WTC11 (cell line): ENCODE measurements around the gene DNMT3A. TPM values are rescaled to one million over a fixed set of nuclear protein-coding genes. Genes with fewer than 3 reads are reported as not detected.

Source experiments
- ATAC-seq: fragments of 200-7000 bp; cut with Tn5 transposase; 2 replicates; pipeline ENCODE4 v1.10.0; 2021; ENCODE audit warnings: mild to moderate bottlenecking, moderate library complexity
- CTCF ChIA-PET: fragments of 300-600 bp; sonication (Branson Sonifier 250); formaldehyde crosslinking; loops from one replicate; lab custom pipeline; 2021; ENCODE audit warnings: antibody characterized with exemption; lab: Charles Lee
- POLR2A ChIA-PET: fragments of 350-600 bp; sonication (Branson Sonifier 250); formaldehyde crosslinking; loops from one replicate; lab custom pipeline; 2021; ENCODE audit warnings: antibody characterized with exemption; lab: Charles Lee
- DNase-seq: peaks from one replicate; pipeline ENCODE4 v3.0.0; 2021; ENCODE audit warnings: low spot score
- H3K27ac Mint-ChIP-seq: 2 replicates; pipeline ENCODE4 v1.8.0; 2021; ENCODE audit warnings: mixed read lengths
- H3K27me3 Mint-ChIP-seq: 2 replicates; pipeline ENCODE4 v1.8.0; 2021; ENCODE audit warnings: low read depth, mild to moderate bottlenecking, moderate library complexity, mixed read lengths
- H3K36me3 Mint-ChIP-seq: 2 replicates; pipeline ENCODE4 v1.8.0; 2021; ENCODE audit warnings: mixed read lengths
- H3K4me1 Mint-ChIP-seq: 2 replicates; pipeline ENCODE4 v1.8.0; 2022; ENCODE audit warnings: mixed read lengths
- H3K4me3 Mint-ChIP-seq: 2 replicates; pipeline ENCODE4 v1.8.0; 2021; ENCODE audit warnings: mild to moderate bottlenecking, moderate library complexity, mixed read lengths
- H3K9me3 Mint-ChIP-seq: 2 replicates; pipeline ENCODE4 v1.8.0; 2021; ENCODE audit warnings: mixed read lengths
- ATF3 ChIP-seq: sonication (generic); formaldehyde crosslinking; conservative IDR thresholded peaks from 2 replicates; pipeline ENCODE4 v1.8.1; 2022; ENCODE audit warnings: mild to moderate bottlenecking, missing genetic modification reagents
- GTF2I ChIP-seq: fragments of 250-450 bp; sonication (Bioruptor Pico); conservative IDR thresholded peaks from 2 replicates; pipeline ENCODE4 v1.4.0; 2021; ENCODE audit warnings: mild to moderate bottlenecking
- HMGXB4 ChIP-seq: sonication (generic); formaldehyde crosslinking; IDR thresholded peaks from 2 replicates; pipeline ENCODE4 v1.8.1; 2023; ENCODE audit warnings: mild to moderate bottlenecking, moderate library complexity, missing genetic modification reagents
- MXD4 ChIP-seq: fragments of 250-450 bp; sonication (Bioruptor Pico); IDR thresholded peaks from 2 replicates; pipeline ENCODE4 v1.8.0; 2021; ENCODE audit warnings: mild to moderate bottlenecking, moderate library complexity, borderline replicate concordance
- NFE2L1 ChIP-seq: sonication (generic); formaldehyde crosslinking; IDR thresholded peaks from 2 replicates; pipeline ENCODE4 v1.8.1; 2023; ENCODE audit warnings: missing genetic modification reagents
- NR2C2 ChIP-seq: sonication (generic); formaldehyde crosslinking; IDR thresholded peaks from 2 replicates; pipeline ENCODE4 v1.8.0; 2022; ENCODE audit warnings: mild to moderate bottlenecking, missing genetic modification reagents
- NR3C1 ChIP-seq: sonication (generic); formaldehyde crosslinking; conservative IDR thresholded peaks from 2 replicates; pipeline ENCODE4 v1.8.1; 2023; ENCODE audit warnings: low read depth, mild to moderate bottlenecking, missing genetic modification reagents
- PREB ChIP-seq: sonication (generic); formaldehyde crosslinking; IDR thresholded peaks from 2 replicates; pipeline ENCODE4 v1.8.1; 2022; ENCODE audit warnings: mild to moderate bottlenecking, missing genetic modification reagents, moderate library complexity, borderline replicate concordance
- RORB ChIP-seq: fragments of 250-450 bp; sonication (Bioruptor Pico); IDR thresholded peaks from 2 replicates; pipeline ENCODE4 v1.9.0; 2021; ENCODE audit warnings: mild to moderate bottlenecking
- TEAD1 ChIP-seq: sonication (generic); formaldehyde crosslinking; IDR thresholded peaks from 2 replicates; pipeline ENCODE4 v1.8.0; 2022; ENCODE audit warnings: mild to moderate bottlenecking, missing genetic modification reagents
- TEAD4 ChIP-seq: sonication (generic); formaldehyde crosslinking; IDR thresholded peaks from 2 replicates; pipeline ENCODE4 v1.8.0; 2022; ENCODE audit warnings: mild to moderate bottlenecking, missing genetic modification reagents
- USF1 ChIP-seq: sonication (generic); formaldehyde crosslinking; IDR thresholded peaks from 2 replicates; pipeline ENCODE4 v1.8.0; 2022; ENCODE audit warnings: mild to moderate bottlenecking, missing genetic modification reagents
- ZNF121 ChIP-seq: sonication (generic); formaldehyde crosslinking; IDR thresholded peaks from 2 replicates; pipeline ENCODE4 v1.8.0; 2023; ENCODE audit warnings: missing genetic modification reagents
- ZNF263 ChIP-seq: sonication (generic); formaldehyde crosslinking; IDR thresholded peaks from 2 replicates; pipeline ENCODE4 v1.8.1; 2022; ENCODE audit warnings: low read depth, mild to moderate bottlenecking, moderate library complexity, missing genetic modification reagents
- ZNF317 ChIP-seq: sonication (generic); formaldehyde crosslinking; IDR thresholded peaks from 2 replicates; pipeline ENCODE4 v1.8.1; 2023; ENCODE audit warnings: low read depth, mild to moderate bottlenecking, moderate library complexity, missing genetic modification reagents, borderline replicate concordance
- ZNF416 ChIP-seq: fragments of 250-450 bp; sonication (Bioruptor Pico); IDR thresholded peaks from 2 replicates; pipeline ENCODE4 v1.9.0; 2021; ENCODE audit warnings: mild to moderate bottlenecking, inconsistent platforms
- ZNF425 ChIP-seq: fragments of 250-450 bp; sonication (Bioruptor Pico); conservative IDR thresholded peaks from 2 replicates; pipeline ENCODE4 v1.9.0; 2021; ENCODE audit warnings: mild to moderate bottlenecking
- total RNA-seq: library from RNA; stranded (reverse); gene quantifications from 3 replicates; pipeline ENCODE4 v1.2.3, GENCODE V29; 2021
- TF ChIP-seq, protein P1 (sequence below): sonication (generic); formaldehyde crosslinking; IDR thresholded peaks from 2 replicates; pipeline ENCODE4 v1.8.1; 2023; ENCODE audit warnings: mild to moderate bottlenecking, missing genetic modification reagents, moderate library complexity
- TF ChIP-seq, protein P2 (sequence below): sonication (generic); formaldehyde crosslinking; IDR thresholded peaks from 2 replicates; pipeline ENCODE4 v1.8.1; 2022; ENCODE audit warnings: low read depth, mild to moderate bottlenecking, moderate library complexity, missing genetic modification reagents, borderline replicate concordance

DNMT3A gene
- total RNA-seq, 1 experiment from 2014 or later, result 154 TPM

DNA sequence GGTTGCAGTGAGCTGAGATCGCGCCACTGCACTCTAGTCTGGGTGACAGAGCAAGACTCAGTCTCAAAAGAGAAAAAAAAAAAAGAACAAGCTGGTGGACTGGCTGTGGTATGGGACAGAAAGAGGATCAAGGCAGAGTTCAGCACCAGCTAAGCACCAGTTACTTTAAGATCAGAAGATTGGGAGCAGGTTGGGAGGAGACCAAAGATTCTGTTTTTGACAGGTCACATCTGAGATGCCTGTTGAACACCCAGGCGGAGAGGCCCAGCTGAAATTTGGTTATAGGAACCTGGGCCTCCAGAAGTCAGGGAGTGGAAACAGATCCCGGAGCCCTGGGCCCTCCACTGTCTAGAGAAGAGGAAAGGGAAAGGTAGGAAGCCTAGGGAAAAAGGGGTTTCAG, 120.1 kb downstream of the DNMT3A start (continued):
- no peak for TF ChIP-seq ZNF425 (CRISPR knock-in tag)

DNA sequence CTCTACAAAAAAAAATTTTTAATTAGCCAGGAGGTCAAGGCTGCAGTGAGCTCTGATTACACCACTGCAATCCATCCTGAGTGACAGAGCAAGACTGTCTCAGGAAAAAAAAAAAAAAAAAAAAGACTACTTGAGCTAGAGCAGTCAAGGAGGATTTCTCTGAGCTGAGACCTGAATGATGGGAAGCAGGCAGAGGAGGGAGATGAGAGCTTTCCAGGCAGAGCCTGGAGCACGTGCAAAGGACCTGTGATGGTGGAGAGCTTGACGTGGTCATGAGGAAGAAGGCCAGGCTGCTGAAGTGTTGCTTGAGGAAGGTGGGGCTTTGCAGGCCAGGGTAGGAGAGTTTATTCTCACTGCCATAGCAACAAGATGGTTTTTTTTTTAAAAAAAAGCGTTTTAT, 121.4 kb downstream of the DNMT3A start:
- TF ChIP-seq HMGXB4 (CRISPR knock-in tag) (no peak), NR3C1 (CRISPR knock-in tag) (no peak), USF1 (CRISPR knock-in tag) (no peak), NR2C2 (CRISPR knock-in tag) (no peak), TEAD4 (CRISPR knock-in tag) (no peak), ATF3 (no peak), ZNF121 (CRISPR knock-in tag) (no peak), NFE2L1 (CRISPR knock-in tag) (no peak), MXD4 (CRISPR knock-in tag) (no peak)
- TF ChIP-seq, protein P1, sequence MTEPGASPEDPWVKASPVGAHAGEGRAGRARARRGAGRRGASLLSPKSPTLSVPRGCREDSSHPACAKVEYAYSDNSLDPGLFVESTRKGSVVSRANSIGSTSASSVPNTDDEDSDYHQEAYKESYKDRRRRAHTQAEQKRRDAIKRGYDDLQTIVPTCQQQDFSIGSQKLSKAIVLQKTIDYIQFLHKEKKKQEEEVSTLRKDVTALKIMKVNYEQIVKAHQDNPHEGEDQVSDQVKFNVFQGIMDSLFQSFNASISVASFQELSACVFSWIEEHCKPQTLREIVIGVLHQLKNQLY, result no peak
- Mint-ChIP-seq H3K36me3 (no peaks in the 10 kb centered on the region), H3K27ac (no peak overlapping the region), H3K27me3 (no peaks in the 10 kb centered on the region), H3K4me1 (peaks cover 7% of the 10 kb centered on the region; the same call in 1 of the 2 replicates), H3K9me3 (no peaks in the 10 kb centered on the region), H3K4me3 (no peak overlapping the region)
- ATAC-seq, result no peak
- DNase-seq, result no peak
- CTCF ChIA-PET, result interaction anchor here (0.6 to 4.7 kb wide), 4 partner anchors 9 to 142 kb away, joined by 3 to 23 read pairs (median 4); no protein-coding TSS in a partner anchor
- POLR2A ChIA-PET, result no interaction called here

DNA sequence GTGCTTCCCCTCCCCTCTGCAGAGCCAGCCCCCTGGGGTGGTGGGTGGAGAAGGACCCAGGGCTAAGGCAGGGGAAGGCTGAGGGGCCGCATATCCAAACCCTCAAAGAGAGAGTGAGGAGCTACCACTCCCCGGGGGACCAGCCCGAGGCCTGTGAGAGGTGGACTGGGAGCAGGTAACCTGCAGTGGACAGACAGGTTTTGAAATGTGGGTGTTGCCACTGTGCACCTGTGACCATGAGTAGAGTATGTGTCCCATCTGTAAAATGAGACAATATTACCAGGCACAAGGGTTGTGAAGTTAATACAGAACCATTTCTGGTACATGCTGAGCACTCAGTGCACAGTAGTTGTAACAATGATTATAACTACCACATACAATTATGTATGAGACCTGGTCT, 122.1 kb downstream of the DNMT3A start:
- no peak for ATAC-seq
- H3K9me3 Mint-ChIP-seq, result no peaks in the 10 kb centered on the region
- DNase-seq, result no peak
- H3K27me3 Mint-ChIP-seq, result no peaks in the 10 kb centered on the region
- no peak overlapping the region for H3K4me3 Mint-ChIP-seq
- H3K36me3 Mint-ChIP-seq, result no peaks in the 10 kb centered on the region
- peaks cover 7% of the 10 kb centered on the region; the same call in 1 of the 2 replicates for H3K4me1 Mint-ChIP-seq
- CTCF ChIA-PET, result interaction anchor here (0.6 to 4.7 kb wide), 4 partner anchors 9 to 143 kb away, joined by 3 to 23 read pairs (median 4); no protein-coding TSS in a partner anchor
- TF ChIP-seq ZNF317 (no peak), GTF2I (no peak)
- POLR2A ChIA-PET, result no interaction called here
- H3K27ac Mint-ChIP-seq, result no peak overlapping the region

- Mint-ChIP-seq H3K9me3 (no peaks in the 10 kb centered on the region), H3K27me3 (no peaks in the 10 kb centered on the region), H3K27ac (no peak overlapping the region), H3K4me1 (peaks cover 7% of the 10 kb centered on the region; the same call in 1 of the 2 replicates)
- no peak for DNase-seq
- no peak for ATAC-seq
- ChIA-PET CTCF (interaction anchor here (4.7 kb wide), 1 partner anchor 11 kb away, joined by 23 read pairs; no protein-coding TSS in a partner anchor), POLR2A (interaction anchor here (0.6 kb wide), 1 partner anchor 72 kb away, joined by 4 read pairs; no protein-coding TSS in a partner anchor)
- TF ChIP-seq RORB (CRISPR knock-in tag) (no peak), ZNF416 (CRISPR knock-in tag) (no peak), ATF3 (no peak), TEAD1 (CRISPR knock-in tag) (no peak), PREB (CRISPR knock-in tag) (no peak), ZNF263 (CRISPR knock-in tag) (no peak)
- TF ChIP-seq, protein P2, sequence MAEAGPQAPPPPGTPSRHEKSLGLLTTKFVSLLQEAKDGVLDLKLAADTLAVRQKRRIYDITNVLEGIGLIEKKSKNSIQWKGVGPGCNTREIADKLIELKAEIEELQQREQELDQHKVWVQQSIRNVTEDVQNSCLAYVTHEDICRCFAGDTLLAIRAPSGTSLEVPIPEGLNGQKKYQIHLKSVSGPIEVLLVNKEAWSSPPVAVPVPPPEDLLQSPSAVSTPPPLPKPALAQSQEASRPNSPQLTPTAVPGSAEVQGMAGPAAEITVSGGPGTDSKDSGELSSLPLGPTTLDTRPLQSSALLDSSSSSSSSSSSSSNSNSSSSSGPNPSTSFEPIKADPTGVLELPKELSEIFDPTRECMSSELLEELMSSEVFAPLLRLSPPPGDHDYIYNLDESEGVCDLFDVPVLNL (CRISPR knock-in tag), result no peak
- TF ChIP-seq, all 79 proteins: peak for 0
- Mint-ChIP-seq H3K36me3 (no peaks in the 10 kb centered on the region), H3K4me3 (peak overlapping the region; percentile 40)
Measured at GRCh38 chr2:25218100-25218499, 123.6 kb downstream of the DNMT3A start.
